ENCODE data around the gene LEPROT.
"Not testable (repeated sequence)": the region's sequence is repeated elsewhere in the genome, so short reads cannot be mapped to it uniquely, and the experiment has no call there.

The LEPROT gene

GRCh38 chr1:65440915-65441314, 20.4 kb downstream of the LEPROT start:
- DNase-seq = no peak

GRCh38 chr1:65441464-65441863, 21.0 kb downstream of the LEPROT start:
- DNase-seq = no peak

- DNase-seq = no peak
These were observed 22.0 kb downstream of the LEPROT start for GRCh38 chr1:65442442-65442841.

GRCh38 chr1:65443647-65444046, 23.2 kb downstream of the LEPROT start:
- DNase-seq = no peak

GRCh38 chr1:65444128-65444640, 23.7 kb downstream of the LEPROT start:
- no peak for DNase-seq

GRCh38 chr1:65445837-65446236, 25.4 kb downstream of the LEPROT start:
- no peak for DNase-seq

DNA sequence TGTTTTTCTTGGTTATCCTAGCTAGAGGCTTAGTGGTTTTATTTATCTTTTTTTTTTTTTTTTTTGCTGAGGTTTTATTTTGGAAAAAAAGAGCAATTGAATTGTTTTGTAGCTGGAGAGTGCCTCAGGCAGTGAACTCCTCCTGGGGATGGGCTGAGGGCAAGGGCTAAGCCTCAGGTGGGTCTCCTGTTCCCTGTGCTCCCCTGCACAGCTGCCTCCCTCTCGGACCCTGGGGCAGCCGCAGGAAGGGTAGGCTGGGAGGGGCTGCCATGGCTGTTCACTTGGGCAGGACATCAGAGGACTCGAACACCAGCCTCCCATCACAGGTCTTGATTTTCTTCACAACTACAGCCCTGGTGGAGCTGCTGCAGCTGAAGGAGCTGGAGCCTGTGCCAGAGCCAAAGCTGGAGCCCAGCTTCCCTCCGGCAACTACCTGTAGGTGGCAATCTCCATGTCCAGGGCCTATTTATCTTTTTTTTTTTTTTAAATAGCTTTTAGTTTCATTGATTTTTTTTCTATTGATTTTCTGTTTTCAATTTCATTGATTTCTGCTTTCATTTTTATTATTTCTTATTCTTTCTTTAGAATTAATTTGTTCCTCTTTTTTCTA, 28.9 kb downstream of the LEPROT start:
- no peak for DNase-seq

DNA sequence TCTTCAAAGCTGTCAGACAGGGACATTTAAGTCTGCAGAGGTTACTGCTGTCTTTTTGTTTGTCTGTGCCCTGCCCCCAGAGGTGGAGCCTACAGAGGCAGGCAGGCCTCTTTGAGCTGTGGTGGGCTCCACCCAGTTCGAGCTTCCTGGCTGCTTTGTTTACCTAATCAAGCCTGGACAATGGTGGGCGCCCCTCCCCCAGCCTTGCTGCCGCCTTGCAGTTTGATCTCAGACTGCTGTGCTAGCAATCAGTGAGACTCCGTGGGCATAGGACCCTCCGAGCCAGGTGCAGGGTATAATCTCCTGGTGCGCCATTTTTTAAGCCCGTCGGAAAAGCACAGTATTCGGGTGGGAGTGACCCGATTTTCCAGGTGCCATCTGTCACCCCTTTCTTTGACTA, 35.2 kb downstream of the LEPROT start:
- not testable (repeated sequence) for DNase-seq

DNA sequence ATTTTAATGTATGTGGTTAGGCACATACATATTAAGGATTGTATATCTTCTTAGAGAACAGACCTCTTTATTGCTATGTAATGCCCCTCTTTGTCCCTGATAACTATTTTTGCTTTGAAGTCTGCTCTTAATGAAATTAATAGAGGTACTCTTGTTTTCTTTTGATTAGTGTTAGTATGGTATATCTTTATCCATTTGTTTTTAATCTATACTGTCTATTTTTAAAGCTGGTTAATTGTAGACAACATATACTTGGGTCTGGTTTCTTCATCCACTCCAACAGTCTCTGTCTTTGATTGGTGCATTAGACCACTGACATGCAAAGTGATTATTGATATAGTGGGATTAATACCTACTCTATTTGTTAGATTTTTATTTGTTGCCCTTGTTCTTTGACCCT, 36.0 kb downstream of the LEPROT start:
- no peak for DNase-seq

- no peak for DNase-seq
These were observed 37.4 kb downstream of the LEPROT start for GRCh38 chr1:65457868-65458267.

DNA sequence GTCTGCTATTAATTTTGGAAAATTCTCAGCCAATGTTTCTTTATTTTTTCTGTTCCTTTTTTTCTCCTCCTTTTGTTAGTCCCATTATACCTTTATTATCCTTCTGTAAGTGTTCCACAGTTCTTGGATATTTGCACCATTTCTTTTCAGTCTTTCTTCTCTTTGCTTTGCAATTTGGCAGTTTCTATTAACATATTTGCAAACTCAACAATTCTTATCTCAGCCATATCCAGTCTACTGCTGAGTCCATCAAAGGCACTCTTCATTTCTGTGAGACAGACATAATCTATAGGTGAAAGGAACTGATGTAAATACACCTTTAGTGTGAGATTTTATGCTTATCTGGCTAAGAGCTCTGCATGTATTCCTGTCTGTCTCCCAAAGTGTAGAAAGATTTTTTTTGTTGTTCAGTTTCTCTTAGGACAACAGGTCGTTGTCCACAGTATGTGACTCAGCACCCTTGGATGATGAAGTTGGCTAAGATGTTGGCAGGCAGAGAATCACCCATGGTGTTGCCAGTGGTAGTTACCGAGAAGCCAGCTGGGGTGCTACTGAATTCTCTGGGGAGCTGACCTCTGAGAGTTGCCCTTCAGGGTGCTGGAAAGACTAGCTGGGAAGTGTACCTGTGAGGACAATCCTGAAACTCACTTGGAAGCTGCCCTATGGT, 38.4 kb downstream of the LEPROT start:
- DNase-seq = no peak

DNA sequence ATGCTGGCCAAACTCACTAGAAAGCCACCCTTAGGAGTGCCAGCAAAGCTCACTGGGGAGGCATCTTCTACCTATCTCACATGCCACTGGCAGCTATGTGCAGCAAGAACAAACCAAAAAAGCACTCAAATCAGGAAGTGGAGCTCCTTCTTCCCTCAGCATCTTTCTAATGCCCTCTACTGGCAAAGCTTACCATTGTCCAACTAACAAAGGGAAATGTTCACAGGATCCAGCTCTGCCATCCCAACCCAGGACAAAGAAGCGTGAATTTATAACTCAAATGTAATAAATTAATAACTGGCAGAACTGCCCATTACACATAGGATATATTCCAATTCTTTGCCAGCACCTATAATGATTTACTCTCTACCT, 38.9 kb downstream of the LEPROT start:
- DNase-seq = no peak

- not testable (repeated sequence) for DNase-seq
These were observed 45.4 kb downstream of the LEPROT start for GRCh38 chr1:65465837-65466236.

- DNase-seq = peak; percentile 49
These were observed 47.1 kb downstream of the LEPROT start for GRCh38 chr1:65467536-65467935.

GRCh38 chr1:65469126-65469888, 48.8 kb downstream of the LEPROT start:
- DNase-seq = no peak

DNA sequence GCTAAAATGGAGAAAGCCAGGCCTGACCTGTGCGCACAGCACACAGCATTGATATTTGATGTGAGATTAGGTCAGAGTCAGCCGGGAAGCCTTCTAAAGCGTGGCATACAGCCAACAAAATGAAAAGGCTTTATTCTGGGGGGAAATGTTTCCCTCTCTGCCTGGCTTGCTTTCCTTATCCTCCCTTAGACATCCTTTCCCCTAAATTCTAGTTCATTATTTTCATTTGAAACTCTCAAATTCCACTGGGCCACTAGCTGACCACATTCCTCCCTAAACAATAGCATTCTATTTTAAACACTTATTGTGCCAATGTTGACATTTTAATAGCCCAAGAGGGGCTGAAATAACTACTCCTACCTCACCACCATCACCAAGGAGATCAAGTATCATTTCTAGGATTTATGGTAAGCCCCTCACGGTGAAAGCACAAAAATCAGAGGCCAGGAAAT, 49.4 kb downstream of the LEPROT start:
- peak; percentile 69 for DNase-seq

GRCh38 chr1:65470766-65471165, 50.3 kb downstream of the LEPROT start:
- DNase-seq = no peak

- DNase-seq = no peak
These were observed 50.9 kb downstream of the LEPROT start for GRCh38 chr1:65471213-65471833.

- peak; percentile 61 for DNase-seq
These were observed 51.4 kb downstream of the LEPROT start for GRCh38 chr1:65471861-65472332.

DNA sequence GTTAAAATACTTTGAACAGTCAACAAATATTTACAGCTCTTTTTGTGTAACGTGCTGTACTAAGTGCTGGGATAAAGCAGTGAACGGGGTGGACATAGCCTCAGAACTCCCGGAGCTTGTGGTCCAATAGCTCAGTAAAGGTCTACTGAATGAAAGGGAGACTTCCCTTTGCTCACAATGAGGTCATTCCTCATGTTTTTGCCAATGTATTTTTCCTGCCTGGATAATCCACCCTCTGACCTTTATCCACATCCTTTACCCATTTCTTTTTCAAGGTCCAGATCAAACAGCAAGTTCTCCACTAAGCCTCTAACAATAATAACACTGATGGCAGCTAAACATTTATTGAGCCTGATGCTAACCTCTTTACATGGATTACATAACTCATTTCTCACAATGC, 55.9 kb downstream of the LEPROT start:
- DNase-seq = no peak

- no peak for DNase-seq
These were observed 57.2 kb downstream of the LEPROT start for GRCh38 chr1:65477414-65478378.

Data from eye (tissue), 1 donor.